GM21390 (cell line): ENCODE results near the gene C11orf52.
A peak's percentile ranks its signal among the peaks of the same experiment; 100 is the strongest.

Source experiments
- ATAC-seq: cut with Tn5 transposase; IDR thresholded peaks from one replicate; pipeline ENCODE4 v1.9.1; 2021; ENCODE audit not compliant: unreplicated experiment

Gene C11orf52

GRCh38 chr11:111937844-111938243, 19.1 kb downstream of the C11orf52 start:
- no peak for ATAC-seq

- peak; percentile 85 for ATAC-seq
Observed at GRCh38 chr11:111938687-111939160, 20.0 kb downstream of the C11orf52 start.

- ATAC-seq, result no peak
Observed at GRCh38 chr11:111939836-111940604, 21.3 kb downstream of the C11orf52 start.

GRCh38 chr11:111941963-111942362, 23.2 kb downstream of the C11orf52 start:
- no peak for ATAC-seq

- ATAC-seq, result no peak
Observed at GRCh38 chr11:111942829-111943228, 24.1 kb downstream of the C11orf52 start.

- no peak for ATAC-seq
Observed at GRCh38 chr11:111944139-111944538, 25.4 kb downstream of the C11orf52 start.

- no peak for ATAC-seq
Observed at GRCh38 chr11:111944651-111945051, 25.9 kb downstream of the C11orf52 start.

GRCh38 chr11:111945198-111945597, 26.5 kb downstream of the C11orf52 start:
- no peak for ATAC-seq

- ATAC-seq, result no peak
Observed at GRCh38 chr11:111946499-111946898, 27.8 kb downstream of the C11orf52 start.

- no peak for ATAC-seq
Observed at GRCh38 chr11:111947143-111947542, 28.4 kb downstream of the C11orf52 start.

GRCh38 chr11:111949519-111950426, 31.1 kb downstream of the C11orf52 start:
- ATAC-seq, result no peak

GRCh38 chr11:111951565-111951964, 32.9 kb downstream of the C11orf52 start:
- no peak for ATAC-seq

GRCh38 chr11:111954154-111954553, 35.4 kb downstream of the C11orf52 start:
- no peak for ATAC-seq

- no peak for ATAC-seq
Observed at GRCh38 chr11:111957663-111958444, 39.1 kb downstream of the C11orf52 start.

- no peak for ATAC-seq
Observed at GRCh38 chr11:111960916-111961315, 42.2 kb downstream of the C11orf52 start.

GRCh38 chr11:111961389-111962300, 42.9 kb downstream of the C11orf52 start:
- no peak for ATAC-seq

GRCh38 chr11:111963931-111964340, 45.2 kb downstream of the C11orf52 start:
- ATAC-seq, result no peak

GRCh38 chr11:111966678-111967077, 48.0 kb downstream of the C11orf52 start:
- no peak for ATAC-seq

GRCh38 chr11:111967649-111968048, 48.9 kb downstream of the C11orf52 start:
- ATAC-seq, result no peak

- no peak for ATAC-seq
Observed at GRCh38 chr11:111969344-111969743, 50.6 kb downstream of the C11orf52 start.
